Liver (tissue), 3 donors: ENCODE data around the gene MGAT4C.

Source experiments
- EGR1 ChIP-seq, 2 donors: IDR thresholded peaks; 2 replicates each; pipeline ENCODE4 v1.6.1; 2016 to 2018; ENCODE audit warnings: antibody characterized with exemption in 2 of 2, low read depth in 2 of 2
- FOXA1 ChIP-seq: IDR thresholded peaks from 2 replicates; pipeline ENCODE4 v1.6.1; 2016; ENCODE audit warnings: antibody characterized with exemption
- GABPA ChIP-seq, 2 donors: IDR thresholded peaks in 1 of 2; conservative IDR thresholded peaks in 1 of 2; 2 replicates each; pipeline ENCODE4 v1.6.1; 2016; ENCODE audit warnings: antibody characterized with exemption in 2 of 2, mild to moderate bottlenecking in 1 of 2, moderate library complexity in 1 of 2
- JUND ChIP-seq, 2 donors: IDR thresholded peaks; 2 replicates each; pipeline ENCODE4 v1.6.1; 2016; ENCODE audit warnings: antibody characterized with exemption in 2 of 2
- NR2F2 ChIP-seq: IDR thresholded peaks from 2 replicates; pipeline ENCODE4 v1.6.1; 2016; ENCODE audit warnings: antibody characterized with exemption
- RAD21 ChIP-seq, 2 donors: IDR thresholded peaks; 2 replicates each; pipeline ENCODE4 v1.6.1; 2016; ENCODE audit warnings: antibody characterized with exemption in 2 of 2, mild to moderate bottlenecking in 2 of 2
- RXRA ChIP-seq, 2 donors: IDR thresholded peaks; 2 replicates each; pipeline ENCODE4 v1.6.1; 2017 to 2018; ENCODE audit warnings: antibody characterized with exemption in 2 of 2, mild to moderate bottlenecking in 1 of 2
- SP1 ChIP-seq: IDR thresholded peaks from 2 replicates; pipeline ENCODE4 v1.6.1; 2018; ENCODE audit warnings: antibody characterized with exemption, mild to moderate bottlenecking
- TAF1 ChIP-seq: conservative IDR thresholded peaks from 2 replicates; pipeline ENCODE4 v1.6.1; 2016; ENCODE audit warnings: antibody characterized with exemption, mild to moderate bottlenecking
- YY1 ChIP-seq: IDR thresholded peaks from 2 replicates; pipeline ENCODE4 v1.6.1; 2016; ENCODE audit warnings: antibody characterized with exemption, mild to moderate bottlenecking
- TF ChIP-seq, protein P1 (sequence below): fragments of 150-350 bp; IDR thresholded peaks from 2 replicates; pipeline ENCODE4 v1.5.1; 2017; ENCODE audit warnings: improper control_type of control experiment, low read depth, low read length; ENCODE audit not compliant: missing input control
- TF ChIP-seq, protein P2 (sequence below): IDR thresholded peaks from 2 replicates; pipeline ENCODE4 v1.6.1; 2016; ENCODE audit warnings: antibody characterized with exemption
- TF ChIP-seq, protein P3 (sequence below): IDR thresholded peaks from 2 replicates; pipeline ENCODE4 v1.6.1; 2016; ENCODE audit warnings: antibody characterized with exemption
- TF ChIP-seq, protein P4 (sequence below): IDR thresholded peaks from 2 replicates; pipeline ENCODE4 v1.6.1; 2016; ENCODE audit warnings: antibody characterized with exemption, mild to moderate bottlenecking
- donor health status: healthy.
- donor health status: healthy.

DNA sequence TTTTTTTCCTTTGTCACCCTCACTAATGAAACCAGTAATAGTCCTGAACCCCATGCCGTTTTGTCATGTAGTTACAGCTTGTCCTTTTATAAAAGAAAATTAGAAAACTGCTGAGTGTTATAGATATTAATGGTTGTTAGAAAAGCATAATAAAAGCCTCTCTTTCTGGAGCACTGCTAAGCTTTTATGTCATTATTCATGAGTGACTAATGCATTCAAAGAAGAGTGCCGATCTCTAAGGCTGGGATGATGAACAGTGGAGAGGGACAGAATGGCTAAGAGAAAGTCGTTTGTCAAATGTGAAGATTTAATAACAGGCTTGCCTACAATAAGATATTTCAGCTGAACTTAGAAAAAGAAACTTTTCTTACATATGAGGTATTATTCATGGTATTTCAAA lies 121.6 kb downstream of the MGAT4C start:
- TF ChIP-seq, protein P1, sequence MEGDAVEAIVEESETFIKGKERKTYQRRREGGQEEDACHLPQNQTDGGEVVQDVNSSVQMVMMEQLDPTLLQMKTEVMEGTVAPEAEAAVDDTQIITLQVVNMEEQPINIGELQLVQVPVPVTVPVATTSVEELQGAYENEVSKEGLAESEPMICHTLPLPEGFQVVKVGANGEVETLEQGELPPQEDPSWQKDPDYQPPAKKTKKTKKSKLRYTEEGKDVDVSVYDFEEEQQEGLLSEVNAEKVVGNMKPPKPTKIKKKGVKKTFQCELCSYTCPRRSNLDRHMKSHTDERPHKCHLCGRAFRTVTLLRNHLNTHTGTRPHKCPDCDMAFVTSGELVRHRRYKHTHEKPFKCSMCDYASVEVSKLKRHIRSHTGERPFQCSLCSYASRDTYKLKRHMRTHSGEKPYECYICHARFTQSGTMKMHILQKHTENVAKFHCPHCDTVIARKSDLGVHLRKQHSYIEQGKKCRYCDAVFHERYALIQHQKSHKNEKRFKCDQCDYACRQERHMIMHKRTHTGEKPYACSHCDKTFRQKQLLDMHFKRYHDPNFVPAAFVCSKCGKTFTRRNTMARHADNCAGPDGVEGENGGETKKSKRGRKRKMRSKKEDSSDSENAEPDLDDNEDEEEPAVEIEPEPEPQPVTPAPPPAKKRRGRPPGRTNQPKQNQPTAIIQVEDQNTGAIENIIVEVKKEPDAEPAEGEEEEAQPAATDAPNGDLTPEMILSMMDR: no peak
- TF ChIP-seq RAD21 (IDR thresholded peaks at IDR 0.05): no peak
- TF ChIP-seq, protein P2, sequence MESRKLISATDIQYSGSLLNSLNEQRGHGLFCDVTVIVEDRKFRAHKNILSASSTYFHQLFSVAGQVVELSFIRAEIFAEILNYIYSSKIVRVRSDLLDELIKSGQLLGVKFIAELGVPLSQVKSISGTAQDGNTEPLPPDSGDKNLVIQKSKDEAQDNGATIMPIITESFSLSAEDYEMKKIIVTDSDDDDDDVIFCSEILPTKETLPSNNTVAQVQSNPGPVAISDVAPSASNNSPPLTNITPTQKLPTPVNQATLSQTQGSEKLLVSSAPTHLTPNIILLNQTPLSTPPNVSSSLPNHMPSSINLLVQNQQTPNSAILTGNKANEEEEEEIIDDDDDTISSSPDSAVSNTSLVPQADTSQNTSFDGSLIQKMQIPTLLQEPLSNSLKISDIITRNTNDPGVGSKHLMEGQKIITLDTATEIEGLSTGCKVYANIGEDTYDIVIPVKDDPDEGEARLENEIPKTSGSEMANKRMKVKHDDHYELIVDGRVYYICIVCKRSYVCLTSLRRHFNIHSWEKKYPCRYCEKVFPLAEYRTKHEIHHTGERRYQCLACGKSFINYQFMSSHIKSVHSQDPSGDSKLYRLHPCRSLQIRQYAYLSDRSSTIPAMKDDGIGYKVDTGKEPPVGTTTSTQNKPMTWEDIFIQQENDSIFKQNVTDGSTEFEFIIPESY: no peak
- TF ChIP-seq YY1: no peak
- TF ChIP-seq, protein P3, sequence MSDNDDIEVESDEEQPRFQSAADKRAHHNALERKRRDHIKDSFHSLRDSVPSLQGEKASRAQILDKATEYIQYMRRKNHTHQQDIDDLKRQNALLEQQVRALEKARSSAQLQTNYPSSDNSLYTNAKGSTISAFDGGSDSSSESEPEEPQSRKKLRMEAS: no peak
- no peak for TF ChIP-seq TAF1
- TF ChIP-seq, protein P4, sequence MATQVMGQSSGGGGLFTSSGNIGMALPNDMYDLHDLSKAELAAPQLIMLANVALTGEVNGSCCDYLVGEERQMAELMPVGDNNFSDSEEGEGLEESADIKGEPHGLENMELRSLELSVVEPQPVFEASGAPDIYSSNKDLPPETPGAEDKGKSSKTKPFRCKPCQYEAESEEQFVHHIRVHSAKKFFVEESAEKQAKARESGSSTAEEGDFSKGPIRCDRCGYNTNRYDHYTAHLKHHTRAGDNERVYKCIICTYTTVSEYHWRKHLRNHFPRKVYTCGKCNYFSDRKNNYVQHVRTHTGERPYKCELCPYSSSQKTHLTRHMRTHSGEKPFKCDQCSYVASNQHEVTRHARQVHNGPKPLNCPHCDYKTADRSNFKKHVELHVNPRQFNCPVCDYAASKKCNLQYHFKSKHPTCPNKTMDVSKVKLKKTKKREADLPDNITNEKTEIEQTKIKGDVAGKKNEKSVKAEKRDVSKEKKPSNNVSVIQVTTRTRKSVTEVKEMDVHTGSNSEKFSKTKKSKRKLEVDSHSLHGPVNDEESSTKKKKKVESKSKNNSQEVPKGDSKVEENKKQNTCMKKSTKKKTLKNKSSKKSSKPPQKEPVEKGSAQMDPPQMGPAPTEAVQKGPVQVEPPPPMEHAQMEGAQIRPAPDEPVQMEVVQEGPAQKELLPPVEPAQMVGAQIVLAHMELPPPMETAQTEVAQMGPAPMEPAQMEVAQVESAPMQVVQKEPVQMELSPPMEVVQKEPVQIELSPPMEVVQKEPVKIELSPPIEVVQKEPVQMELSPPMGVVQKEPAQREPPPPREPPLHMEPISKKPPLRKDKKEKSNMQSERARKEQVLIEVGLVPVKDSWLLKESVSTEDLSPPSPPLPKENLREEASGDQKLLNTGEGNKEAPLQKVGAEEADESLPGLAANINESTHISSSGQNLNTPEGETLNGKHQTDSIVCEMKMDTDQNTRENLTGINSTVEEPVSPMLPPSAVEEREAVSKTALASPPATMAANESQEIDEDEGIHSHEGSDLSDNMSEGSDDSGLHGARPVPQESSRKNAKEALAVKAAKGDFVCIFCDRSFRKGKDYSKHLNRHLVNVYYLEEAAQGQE: no peak
- no peak for TF ChIP-seq SP1
- no peak for TF ChIP-seq RXRA (IDR thresholded peaks at IDR 0.05)
- TF ChIP-seq NR2F2: no peak
- TF ChIP-seq EGR1 (IDR thresholded peaks at IDR 0.05; ENCODE audit: low read depth in 2 of 2): no peak
- no peak for TF ChIP-seq GABPA (IDR thresholded peaks at IDR 0.05 in 1 of 2, conservative IDR thresholded peaks at IDR 0.05 in 1 of 2)
- no peak for TF ChIP-seq JUND (IDR thresholded peaks at IDR 0.05)
- no peak for TF ChIP-seq FOXA1
